ENCODE data around the gene CDH4.

DNA sequence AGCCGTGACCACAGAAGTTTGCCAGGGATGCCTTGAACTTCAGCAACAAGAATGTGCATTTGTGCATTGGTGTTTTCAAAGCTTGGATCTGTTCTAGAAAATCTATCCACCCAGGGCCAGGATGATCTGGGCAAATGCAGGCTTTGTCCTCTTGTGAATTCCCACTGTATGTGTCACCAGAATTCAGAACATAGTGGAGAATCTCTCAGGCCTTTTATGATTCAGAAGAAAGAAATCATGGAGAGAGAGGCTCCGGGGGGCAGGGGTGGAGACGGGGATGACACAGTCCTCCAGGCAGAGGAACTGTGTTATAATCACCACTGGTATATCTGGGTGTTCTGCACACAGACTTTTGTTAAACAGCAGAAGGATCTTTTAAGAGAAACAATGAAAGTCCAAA is 304.1 kb downstream of the CDH4 start:
- TF ChIP-seq, protein P1, sequence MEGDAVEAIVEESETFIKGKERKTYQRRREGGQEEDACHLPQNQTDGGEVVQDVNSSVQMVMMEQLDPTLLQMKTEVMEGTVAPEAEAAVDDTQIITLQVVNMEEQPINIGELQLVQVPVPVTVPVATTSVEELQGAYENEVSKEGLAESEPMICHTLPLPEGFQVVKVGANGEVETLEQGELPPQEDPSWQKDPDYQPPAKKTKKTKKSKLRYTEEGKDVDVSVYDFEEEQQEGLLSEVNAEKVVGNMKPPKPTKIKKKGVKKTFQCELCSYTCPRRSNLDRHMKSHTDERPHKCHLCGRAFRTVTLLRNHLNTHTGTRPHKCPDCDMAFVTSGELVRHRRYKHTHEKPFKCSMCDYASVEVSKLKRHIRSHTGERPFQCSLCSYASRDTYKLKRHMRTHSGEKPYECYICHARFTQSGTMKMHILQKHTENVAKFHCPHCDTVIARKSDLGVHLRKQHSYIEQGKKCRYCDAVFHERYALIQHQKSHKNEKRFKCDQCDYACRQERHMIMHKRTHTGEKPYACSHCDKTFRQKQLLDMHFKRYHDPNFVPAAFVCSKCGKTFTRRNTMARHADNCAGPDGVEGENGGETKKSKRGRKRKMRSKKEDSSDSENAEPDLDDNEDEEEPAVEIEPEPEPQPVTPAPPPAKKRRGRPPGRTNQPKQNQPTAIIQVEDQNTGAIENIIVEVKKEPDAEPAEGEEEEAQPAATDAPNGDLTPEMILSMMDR (IDR thresholded peaks at IDR 0.05) = no peak
- TF ChIP-seq POLR2A (IDR thresholded peaks at IDR 0.05) = no peak
